ENCODE results near the gene NHLRC3.

NHLRC3 gene

GRCh38 chr13:39052944-39053343, 14.7 kb downstream of the NHLRC3 start:
- TF ChIP-seq CTCF (IDR thresholded peaks at IDR 0.05; ENCODE audit: extremely low read depth, insufficient read depth, missing control alignments) = no peak
- DNase-seq (ENCODE audit: low spot score) = no peak
- in situ Hi-C loops (cut with MboI; ENCODE audit: low pct_unique_long_range_greater_than_20kb, low sequenced_read_pairs, unreplicated experiment) = loop anchor here (25.0 kb wide), 1 partner anchor 559 kb away; the partner anchor contains the start of gene LHFPL6

GRCh38 chr13:39054112-39054511, 15.9 kb downstream of the NHLRC3 start:
- in situ Hi-C loops (cut with MboI; ENCODE audit: low pct_unique_long_range_greater_than_20kb, low sequenced_read_pairs, unreplicated experiment) = loop anchor here (25.0 kb wide), 1 partner anchor 558 kb away; the partner anchor contains the start of gene LHFPL6
- TF ChIP-seq CTCF (IDR thresholded peaks at IDR 0.05; ENCODE audit: extremely low read depth, insufficient read depth, missing control alignments) = no peak
- no peak for DNase-seq (ENCODE audit: low spot score)

GRCh38 chr13:39056018-39056417, 17.8 kb downstream of the NHLRC3 start:
- DNase-seq (ENCODE audit: low spot score) = no peak
- TF ChIP-seq CTCF (IDR thresholded peaks at IDR 0.05; ENCODE audit: extremely low read depth, insufficient read depth, missing control alignments) = no peak
- in situ Hi-C loops (cut with MboI; ENCODE audit: low pct_unique_long_range_greater_than_20kb, low sequenced_read_pairs, unreplicated experiment) = loop anchor here (25.0 kb wide), 1 partner anchor 556 kb away; the partner anchor contains the start of gene LHFPL6

GRCh38 chr13:39058040-39058439, 19.8 kb downstream of the NHLRC3 start:
- in situ Hi-C loops (cut with MboI; ENCODE audit: low pct_unique_long_range_greater_than_20kb, low sequenced_read_pairs, unreplicated experiment) = loop anchor here (25.0 kb wide), 1 partner anchor 554 kb away; the partner anchor contains the start of gene LHFPL6
- no peak for TF ChIP-seq CTCF (IDR thresholded peaks at IDR 0.05; ENCODE audit: extremely low read depth, insufficient read depth, missing control alignments)
- no peak for DNase-seq (ENCODE audit: low spot score)

GRCh38 chr13:39062004-39062403, 23.7 kb downstream of the NHLRC3 start:
- no peak for TF ChIP-seq CTCF (IDR thresholded peaks at IDR 0.05; ENCODE audit: extremely low read depth, insufficient read depth, missing control alignments)
- in situ Hi-C loops (cut with MboI; ENCODE audit: low pct_unique_long_range_greater_than_20kb, low sequenced_read_pairs, unreplicated experiment) = loop anchor here (25.0 kb wide), 1 partner anchor 550 kb away; the partner anchor contains the start of gene LHFPL6
- no peak for DNase-seq (ENCODE audit: low spot score)

GRCh38 chr13:39072842-39073241, 34.6 kb downstream of the NHLRC3 start:
- TF ChIP-seq CTCF (IDR thresholded peaks at IDR 0.05; ENCODE audit: extremely low read depth, insufficient read depth, missing control alignments) = no peak
- in situ Hi-C loops (cut with MboI; ENCODE audit: low pct_unique_long_range_greater_than_20kb, low sequenced_read_pairs, unreplicated experiment) = loop anchor here (25.0 kb wide), 1 partner anchor 539 kb away; the partner anchor contains the start of gene LHFPL6
- DNase-seq (ENCODE audit: low spot score) = no peak
